ENCODE data around the gene NOL7.

NOL7 gene

DNA sequence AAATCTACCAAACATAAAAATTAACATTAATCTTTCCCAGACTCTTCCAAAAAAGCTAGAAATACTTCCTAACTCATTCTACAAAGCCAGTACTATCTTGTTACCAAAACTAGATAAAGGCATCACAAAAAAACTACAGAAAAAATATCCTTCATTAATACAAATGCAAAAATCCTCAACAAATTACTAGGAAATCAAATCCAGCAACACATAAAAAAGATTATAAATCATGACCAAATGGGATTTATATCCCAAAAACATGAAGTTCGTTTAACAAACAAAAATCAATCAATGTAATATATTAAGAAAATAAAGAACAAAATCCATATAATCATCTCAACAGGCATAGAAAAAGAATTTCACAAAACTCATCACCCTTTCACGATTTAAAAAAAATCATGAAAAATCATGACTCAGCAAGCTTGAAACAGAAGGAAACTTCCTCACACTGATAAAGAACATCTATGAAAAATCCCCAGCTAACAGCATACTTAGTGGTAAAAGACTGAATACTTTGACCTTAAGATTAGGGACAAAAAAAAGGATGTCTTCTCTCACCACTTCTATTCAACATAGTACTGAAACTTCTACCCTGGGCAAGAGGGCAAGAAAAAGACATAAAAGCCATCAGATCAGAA lies 53.3 kb downstream of the NOL7 start:
- H2AK5ac ChIP-seq (ENCODE audit: low read length), result no peak overlapping the region
- H3K79me1 ChIP-seq (ENCODE audit: low read length), result no peaks in the 10 kb centered on the region
- H3K9me3 ChIP-seq (ENCODE audit: insufficient read depth, low read depth, low read length), result no peaks in the 10 kb centered on the region
- H2BK120ac ChIP-seq (ENCODE audit: insufficient read depth, low read length, poor library complexity), result no peak overlapping the region
- no peak overlapping the region for H3K27ac ChIP-seq (ENCODE audit: low read depth, low read length)
- no peak overlapping the region for H3K14ac ChIP-seq (ENCODE audit: low read length)
- no peak for DNase-seq
- no peak overlapping the region for H3K23ac ChIP-seq (ENCODE audit: low read length)
- no peaks in the 10 kb centered on the region for H3K27me3 ChIP-seq (ENCODE audit: insufficient read depth, low read length)
- no peak overlapping the region for H4K91ac ChIP-seq (ENCODE audit: low read depth, low read length)
- H3K36me3 ChIP-seq (ENCODE audit: control insufficient read depth in 1 of 2, insufficient read depth in 2 of 2, low read length in 2 of 2), result peaks cover 0 to 2% of the 10 kb centered on the region in 2 experiments
- H3K4ac ChIP-seq (ENCODE audit: low read depth, low read length), result no peak overlapping the region
- H3K79me2 ChIP-seq (ENCODE audit: control insufficient read depth, insufficient read depth, low read length, poor library complexity), result peaks cover 3% of the 10 kb centered on the region
- H2BK12ac ChIP-seq (ENCODE audit: low read length), result no peak overlapping the region
- H2AFZ ChIP-seq (ENCODE audit: insufficient read depth, low read length, poor library complexity), result no peak overlapping the region
- no CpG with 5 or more reads among the region's 2 CpGs for WGBS (ENCODE audit: extremely low coverage, insufficient coverage, insufficient read length)
- no peak overlapping the region for H3K9ac ChIP-seq (ENCODE audit: low read length)
- H3K4me1 ChIP-seq (ENCODE audit: control insufficient read depth in 1 of 2, insufficient read depth in 2 of 2, low read length in 2 of 2), result no peaks in the 10 kb centered on the region
- H2BK5ac ChIP-seq (ENCODE audit: low read depth, low read length, poor library complexity), result no peak overlapping the region
- no peak overlapping the region for H4K8ac ChIP-seq (ENCODE audit: low read depth, low read length)
- H4K12ac ChIP-seq (ENCODE audit: low read depth, low read length), result no peak overlapping the region
- H3K4me3 ChIP-seq (ENCODE audit: low read depth, low read length), result no peak overlapping the region
- H3K4me2 ChIP-seq (ENCODE audit: low read length), result no peak overlapping the region
- no peak overlapping the region for H3K18ac ChIP-seq (ENCODE audit: low read length)

DNA sequence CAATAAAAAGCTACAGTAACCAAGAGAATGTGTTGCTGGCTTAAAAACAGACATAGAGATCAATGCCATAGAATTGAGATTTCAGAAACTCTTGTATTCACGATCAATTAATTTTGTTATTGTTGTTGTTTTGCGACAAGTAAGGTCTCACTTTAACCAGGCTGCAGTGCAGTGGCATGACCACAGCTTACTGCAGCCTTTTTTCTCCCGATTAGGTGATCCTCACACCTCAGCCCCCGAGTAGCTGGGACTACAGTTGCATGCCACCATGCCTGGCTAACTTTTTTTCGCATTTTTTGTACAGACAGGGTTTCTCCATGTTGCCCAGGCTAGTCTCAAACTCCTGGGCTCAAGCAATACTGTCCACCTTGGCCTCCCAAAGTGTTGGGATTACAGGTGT lies 54.3 kb downstream of the NOL7 start:
- H4K12ac ChIP-seq (ENCODE audit: low read depth, low read length), result no peak overlapping the region
- peaks cover 0 to 2% of the 10 kb centered on the region in 2 experiments for H3K36me3 ChIP-seq (ENCODE audit: control insufficient read depth in 1 of 2, insufficient read depth in 2 of 2, low read length in 2 of 2)
- H3K4me2 ChIP-seq (ENCODE audit: low read length), result no peak overlapping the region
- H3K4me3 ChIP-seq (ENCODE audit: low read depth, low read length), result no peak overlapping the region
- no peaks in the 10 kb centered on the region for H3K27me3 ChIP-seq (ENCODE audit: insufficient read depth, low read length)
- H3K18ac ChIP-seq (ENCODE audit: low read length), result no peak overlapping the region
- H3K4ac ChIP-seq (ENCODE audit: low read depth, low read length), result no peak overlapping the region
- no peak overlapping the region for H2BK12ac ChIP-seq (ENCODE audit: low read length)
- no peak overlapping the region for H2AK5ac ChIP-seq (ENCODE audit: low read length)
- H3K79me2 ChIP-seq (ENCODE audit: control insufficient read depth, insufficient read depth, low read length, poor library complexity), result peaks cover 3% of the 10 kb centered on the region
- H3K14ac ChIP-seq (ENCODE audit: low read length), result no peak overlapping the region
- H3K79me1 ChIP-seq (ENCODE audit: low read length), result no peaks in the 10 kb centered on the region
- H3K9ac ChIP-seq (ENCODE audit: low read length), result no peak overlapping the region
- no peak overlapping the region for H2AFZ ChIP-seq (ENCODE audit: insufficient read depth, low read length, poor library complexity)
- no peak for DNase-seq
- H3K27ac ChIP-seq (ENCODE audit: low read depth, low read length), result no peak overlapping the region
- H3K9me3 ChIP-seq (ENCODE audit: insufficient read depth, low read depth, low read length), result no peaks in the 10 kb centered on the region
- H4K8ac ChIP-seq (ENCODE audit: low read depth, low read length), result no peak overlapping the region
- H4K91ac ChIP-seq (ENCODE audit: low read depth, low read length), result no peak overlapping the region
- H2BK5ac ChIP-seq (ENCODE audit: low read depth, low read length, poor library complexity), result no peak overlapping the region
- no peak overlapping the region for H2BK120ac ChIP-seq (ENCODE audit: insufficient read depth, low read length, poor library complexity)
- no peaks in the 10 kb centered on the region for H3K4me1 ChIP-seq (ENCODE audit: control insufficient read depth in 1 of 2, insufficient read depth in 2 of 2, low read length in 2 of 2)
- H3K23ac ChIP-seq (ENCODE audit: low read length), result no peak overlapping the region
- no CpG with 5 or more reads among the region's 5 CpGs for whole genome bisulfite sequencing (ENCODE audit: extremely low coverage, insufficient coverage, insufficient read length)

Data from trophoblast cell (in vitro differentiated cells and primary cell).